A673 (cell line): Measurements from ENCODE around the gene PHKA2.

ENCODE experiments used
- CTCF ChIP-seq: fragments of 300-800, 200-600 bp; sonication (generic); conservative IDR thresholded peaks from 2 replicates; pipeline ENCODE4 v1.5.1; 2017; ENCODE audit warnings: low read depth, mild to moderate bottlenecking, antibody characterized with exemption, low read length, moderate library complexity, mixed read lengths
- EZH2 ChIP-seq: fragments of 200-600 bp; sonication (generic); IDR thresholded peaks from 2 replicates; pipeline ENCODE4 v1.6.1; 2017; ENCODE audit warnings: borderline replicate concordance, low read depth, mild to moderate bottlenecking, mixed read lengths, antibody characterized with exemption, low read length; ENCODE audit not compliant: poor library complexity, severe bottlenecking

- TF ChIP-seq CTCF (no peak), EZH2 (no peak)
Observed at GRCh38 chrX:18946157-18946556, 37.8 kb downstream of the PHKA2 start.
